ENCODE results near the gene LRRK1.

Gene LRRK1

GRCh38 chr15:101042320-101042719, 123.2 kb downstream of the LRRK1 start:
- Histone ChIP-seq H4K20me1 (ENCODE audit: insufficient read depth, low read length) (no peaks in the 10 kb centered on the region), H3K9me2 (ENCODE audit: low read depth, low read length) (no peaks in the 10 kb centered on the region), H3K9ac (ENCODE audit: low read length) (no peak overlapping the region), H3K27me3 (ENCODE audit: insufficient read depth, low read length) (no peaks in the 10 kb centered on the region), H2AFZ (ENCODE audit: low read length) (no peak overlapping the region), H3K79me2 (ENCODE audit: insufficient read depth, low read length) (no peaks in the 10 kb centered on the region), H3K4me1 (ENCODE audit: insufficient read depth, low read length, severe bottlenecking) (no peaks in the 10 kb centered on the region), H3K4me3 (ENCODE audit: low read depth, low read length, poor library complexity, severe bottlenecking) (no peak overlapping the region), H3K27ac (ENCODE audit: low read depth, low read length, poor library complexity, severe bottlenecking) (no peak overlapping the region), H3K9me3 (ENCODE audit: low read length) (no peaks in the 10 kb centered on the region), H3K4me2 (ENCODE audit: low read length) (no peak overlapping the region), H3F3A (ENCODE audit: insufficient read depth, low read length) (no peaks in the 10 kb centered on the region), H3K36me3 (ENCODE audit: insufficient read depth, low read length) (peaks cover 98% of the 10 kb centered on the region)
- TF ChIP-seq CTCF (IDR thresholded peaks at IDR 0.05; ENCODE audit: low read length) (no peak), EZH2 (IDR thresholded peaks at IDR 0.05; ENCODE audit: borderline replicate concordance, low read length) (no peak)

- H3K4me1 ChIP-seq (ENCODE audit: insufficient read depth, low read length, severe bottlenecking): no peaks in the 10 kb centered on the region
- H3K79me2 ChIP-seq (ENCODE audit: insufficient read depth, low read length): no peaks in the 10 kb centered on the region
- H3K36me3 ChIP-seq (ENCODE audit: insufficient read depth, low read length): peaks cover 96% of the 10 kb centered on the region
- H3K9me2 ChIP-seq (ENCODE audit: low read depth, low read length): no peaks in the 10 kb centered on the region
- no peak overlapping the region for H3K4me2 ChIP-seq (ENCODE audit: low read length)
- H2AFZ ChIP-seq (ENCODE audit: low read length): no peak overlapping the region
- no peak overlapping the region for H3K4me3 ChIP-seq (ENCODE audit: low read depth, low read length, poor library complexity, severe bottlenecking)
- H3K9me3 ChIP-seq (ENCODE audit: low read length): no peaks in the 10 kb centered on the region
- no peaks in the 10 kb centered on the region for H3F3A ChIP-seq (ENCODE audit: insufficient read depth, low read length)
- TF ChIP-seq CTCF (IDR thresholded peaks at IDR 0.05; ENCODE audit: low read length) (no peak), EZH2 (IDR thresholded peaks at IDR 0.05; ENCODE audit: borderline replicate concordance, low read length) (no peak)
- H3K27ac ChIP-seq (ENCODE audit: low read depth, low read length, poor library complexity, severe bottlenecking): no peak overlapping the region
- no peaks in the 10 kb centered on the region for H3K27me3 ChIP-seq (ENCODE audit: insufficient read depth, low read length)
- H3K9ac ChIP-seq (ENCODE audit: low read length): no peak overlapping the region
- H4K20me1 ChIP-seq (ENCODE audit: insufficient read depth, low read length): no peaks in the 10 kb centered on the region
Observed at GRCh38 chr15:101043011-101043410, 123.9 kb downstream of the LRRK1 start.

- Histone ChIP-seq H3K9me3 (ENCODE audit: low read length) (no peaks in the 10 kb centered on the region), H3K9me2 (ENCODE audit: low read depth, low read length) (no peaks in the 10 kb centered on the region), H3K27ac (ENCODE audit: low read depth, low read length, poor library complexity, severe bottlenecking) (no peak overlapping the region), H2AFZ (ENCODE audit: low read length) (no peak overlapping the region), H3K9ac (ENCODE audit: low read length) (no peak overlapping the region), H3K27me3 (ENCODE audit: insufficient read depth, low read length) (no peaks in the 10 kb centered on the region), H3K4me2 (ENCODE audit: low read length) (no peak overlapping the region), H3K4me1 (ENCODE audit: insufficient read depth, low read length, severe bottlenecking) (no peaks in the 10 kb centered on the region), H3K36me3 (ENCODE audit: insufficient read depth, low read length) (peaks cover 96% of the 10 kb centered on the region), H3F3A (ENCODE audit: insufficient read depth, low read length) (no peaks in the 10 kb centered on the region), H4K20me1 (ENCODE audit: insufficient read depth, low read length) (no peaks in the 10 kb centered on the region), H3K79me2 (ENCODE audit: insufficient read depth, low read length) (no peaks in the 10 kb centered on the region), H3K4me3 (ENCODE audit: low read depth, low read length, poor library complexity, severe bottlenecking) (no peak overlapping the region)
- no peak for TF ChIP-seq EZH2 (IDR thresholded peaks at IDR 0.05; ENCODE audit: borderline replicate concordance, low read length)
- no peak for TF ChIP-seq CTCF (IDR thresholded peaks at IDR 0.05; ENCODE audit: low read length)
Observed at GRCh38 chr15:101043911-101044624, 124.9 kb downstream of the LRRK1 start.
